ENCODE measurements around the gene PIK3CD. TPM values are rescaled to one million over a fixed set of nuclear protein-coding genes. Genes with fewer than 3 reads are reported as not detected.

The PIK3CD gene
- total and polyA plus RNA-seq, 2 of the 4 experiments (the other 2 are of a cell fraction): 5.0 to 12.1 TPM

- no peak overlapping the region for H3K4ac ChIP-seq (ENCODE audit: low read depth, low read length)
- H3K4me2 ChIP-seq (ENCODE audit: low read depth, low read length): no peak overlapping the region
- ATAC-seq (ENCODE audit: low read depth) (no peak), DNase-seq (no peak)
- no peak overlapping the region for H3K9ac ChIP-seq (ENCODE audit: low read depth, low read length)
- H3K9me3 ChIP-seq (ENCODE audit: control insufficient read depth, insufficient read depth, low read length): no peaks in the 10 kb centered on the region
- no peak overlapping the region for H2BK5ac ChIP-seq (ENCODE audit: low read depth, low read length, poor library complexity, severe bottlenecking)
- no peak overlapping the region for H2BK15ac ChIP-seq (ENCODE audit: low read depth, low read length)
- H4K8ac ChIP-seq (ENCODE audit: low read depth in 2 of 2, low read length in 2 of 2): no peak overlapping the region
- WGBS, 2 experiments (ENCODE audit: extremely low coverage in 2 of 2, insufficient read length in 1 of 2): 60% methylated on average over 1 of the region's 8 CpGs; no CpG with 5 or more reads in 1 of the 2 experiments
- no peak overlapping the region for H3K56ac ChIP-seq (ENCODE audit: extremely low read depth, insufficient read depth, low read length)
- H4K5ac ChIP-seq (ENCODE audit: low read depth, low read length): no peak overlapping the region
- H2BK120ac ChIP-seq (ENCODE audit: low read depth, low read length): no peak overlapping the region
- H2BK20ac ChIP-seq (ENCODE audit: low read depth, low read length): no peak overlapping the region
- no peak overlapping the region for H3K14ac ChIP-seq (replicated peaks; ENCODE audit: low read depth, low read length)
- intact Hi-C loops (cut with micrococcal nuclease) (no loop called here), dilution Hi-C loops (cut with HindIII; ENCODE audit: low sequenced_read_pairs, unreplicated experiment) (no loop called here), in situ Hi-C loops (cut with MboI; ENCODE audit: low sequenced_read_pairs) (no loop called here)
- no peaks in the 10 kb centered on the region for H3K79me1 ChIP-seq (ENCODE audit: low read depth in 1 of 2, low read length in 2 of 2)
- no peaks in the 10 kb centered on the region for H4K20me1 ChIP-seq (ENCODE audit: insufficient read depth, low read length)
- no peak overlapping the region for H3K23ac ChIP-seq (ENCODE audit: low read depth, low read length)
- H3K27me3 ChIP-seq (ENCODE audit: control insufficient read depth, insufficient read depth, low read length): peaks cover 17% of the 10 kb centered on the region
- no TSS peak for BruUV-seq (replicated peaks)
- TF ChIP-seq MAZ (IDR thresholded peaks at IDR 0.05; ENCODE audit: borderline replicate concordance, low read depth, low read length) (no peak), MXI1 (IDR thresholded peaks at IDR 0.05; ENCODE audit: borderline replicate concordance, low read depth, low read length) (no peak), BHLHE40 (IDR thresholded peaks at IDR 0.05; ENCODE audit: low read depth, low read length) (no peak), FOS (IDR thresholded peaks at IDR 0.05; ENCODE audit: low read depth, low read length) (no peak)
- H3K18ac ChIP-seq (ENCODE audit: low read depth, low read length): no peak overlapping the region
- H3K9me1 ChIP-seq (ENCODE audit: insufficient read depth, low read length): no peaks in the 10 kb centered on the region
- no peak overlapping the region for H3K27ac ChIP-seq (ENCODE audit: insufficient read depth, low read length)
- H3K36me3 ChIP-seq (ENCODE audit: control insufficient read depth, insufficient read depth, low read length): no peaks in the 10 kb centered on the region
- no peak overlapping the region for H2AK9ac ChIP-seq (replicated peaks; ENCODE audit: low read depth, low read length, poor library complexity)
- no peak overlapping the region for H3K4me3 ChIP-seq (ENCODE audit: insufficient read depth, low read depth, low read length)
- POLR2A ChIA-PET (ENCODE audit: unreplicated experiment): no interaction called here
- CTCF ChIA-PET: interaction anchor here (1.0 kb wide), 1 partner anchor 31 kb away, joined by 8 read pairs; no protein-coding TSS in a partner anchor
- no peak overlapping the region for H2AK5ac ChIP-seq (ENCODE audit: low read depth, low read length)
- H4K91ac ChIP-seq (ENCODE audit: insufficient read depth, low read depth, low read length): no peak overlapping the region
- no peak overlapping the region for H2AFZ ChIP-seq (replicated peaks; ENCODE audit: low read length, poor library complexity)
- H3K4me1 ChIP-seq (ENCODE audit: control insufficient read depth, insufficient read depth, low read length): peaks cover 2% of the 10 kb centered on the region; the same call in 1 of the 2 replicates
These were observed 7.9 kb upstream of the PIK3CD start for GRCh38 chr1:9643351-9644256.

All from IMR-90 (cell line).